ENCODE measurements around the gene MAGEL2.

Gene MAGEL2

GRCh38 chr15:23647421-23648370, at the start of gene MAGEL2:
Gene MAGEL2 (minus strand): TSS chr15:23647867. CDS start chr15:23647742, 125 bp downstream.
- DNase-seq, result no peak

- DNase-seq, result no peak
Measured at GRCh38 chr15:23695282-23695681, 47.6 kb upstream of the MAGEL2 start.

GRCh38 chr15:23694592-23694991, 46.9 kb upstream of the MAGEL2 start:
- DNase-seq, result no peak

- no peak for DNase-seq
Measured at GRCh38 chr15:23690450-23690852, 42.8 kb upstream of the MAGEL2 start.

- DNase-seq, result no peak
Measured at GRCh38 chr15:23690015-23690414, 42.3 kb upstream of the MAGEL2 start.

- DNase-seq, result peak; percentile 2
Measured at GRCh38 chr15:23687143-23687470, 39.4 kb upstream of the MAGEL2 start, which contains the start of gene NDN. Gene NDN (minus strand): TSS chr15:23687305. CDS start chr15:23687217, 88 bp downstream.

GRCh38 chr15:23686466-23687142, 38.9 kb upstream of the MAGEL2 start:
- no peak for DNase-seq

- no peak for DNase-seq
Measured at GRCh38 chr15:23671481-23671880, 23.8 kb upstream of the MAGEL2 start.

- DNase-seq, result no peak
Measured at GRCh38 chr15:23670970-23671369, 23.3 kb upstream of the MAGEL2 start.

- DNase-seq, result no peak
Measured at GRCh38 chr15:23663232-23663631, 15.6 kb upstream of the MAGEL2 start.

GRCh38 chr15:23648920-23649515, 1.4 kb upstream of the MAGEL2 start:
- DNase-seq, result peak; percentile 14

- no peak for DNase-seq
Measured at GRCh38 chr15:23647001-23647295, 719 bp downstream of the MAGEL2 start.

- DNase-seq, result no peak
Measured at GRCh38 chr15:23646165-23647000, 1.3 kb downstream of the MAGEL2 start.

GRCh38 chr15:23645371-23646164, 2.1 kb downstream of the MAGEL2 start:
- no peak for DNase-seq

GRCh38 chr15:23644829-23645228, 2.8 kb downstream of the MAGEL2 start:
- DNase-seq, result no peak

GRCh38 chr15:23642413-23643044, 5.1 kb downstream of the MAGEL2 start:
- peak; percentile 27 for DNase-seq

GRCh38 chr15:23634181-23634580, 13.5 kb downstream of the MAGEL2 start:
- no peak for DNase-seq

- DNase-seq, result no peak
Measured at GRCh38 chr15:23629234-23629805, 18.3 kb downstream of the MAGEL2 start.

GRCh38 chr15:23628612-23629233, 18.9 kb downstream of the MAGEL2 start:
- DNase-seq, result no peak

GRCh38 chr15:23616536-23616935, 31.1 kb downstream of the MAGEL2 start:
- no peak for DNase-seq

- no peak for DNase-seq
Measured at GRCh38 chr15:23606226-23606625, 41.4 kb downstream of the MAGEL2 start.

All from stimulated activated CD4-positive, alpha-beta T cell treated with anti-CD3 and anti-CD28 coated beads, Interleukin-1b, Interleukin-23, amount 100 ng/mL, for 48 hours (primary cell).